GM21723 (cell line): ENCODE data around the gene TCAP.
A peak's percentile ranks its signal among the peaks of the same experiment; 100 is the strongest.
"Not testable (repeated sequence)": the region's sequence is repeated elsewhere in the genome, so short reads cannot be mapped to it uniquely, and the experiment has no call there.

ENCODE experiments used
- ATAC-seq: cut with Tn5 transposase; IDR thresholded peaks from one replicate; pipeline ENCODE4 v1.9.1; 2021; ENCODE audit warnings: mild to moderate bottlenecking, moderate library complexity; ENCODE audit not compliant: unreplicated experiment

Gene TCAP

GRCh38 chr17:39677542-39678339, 12.6 kb downstream of the TCAP start:
- no peak for ATAC-seq

DNA sequence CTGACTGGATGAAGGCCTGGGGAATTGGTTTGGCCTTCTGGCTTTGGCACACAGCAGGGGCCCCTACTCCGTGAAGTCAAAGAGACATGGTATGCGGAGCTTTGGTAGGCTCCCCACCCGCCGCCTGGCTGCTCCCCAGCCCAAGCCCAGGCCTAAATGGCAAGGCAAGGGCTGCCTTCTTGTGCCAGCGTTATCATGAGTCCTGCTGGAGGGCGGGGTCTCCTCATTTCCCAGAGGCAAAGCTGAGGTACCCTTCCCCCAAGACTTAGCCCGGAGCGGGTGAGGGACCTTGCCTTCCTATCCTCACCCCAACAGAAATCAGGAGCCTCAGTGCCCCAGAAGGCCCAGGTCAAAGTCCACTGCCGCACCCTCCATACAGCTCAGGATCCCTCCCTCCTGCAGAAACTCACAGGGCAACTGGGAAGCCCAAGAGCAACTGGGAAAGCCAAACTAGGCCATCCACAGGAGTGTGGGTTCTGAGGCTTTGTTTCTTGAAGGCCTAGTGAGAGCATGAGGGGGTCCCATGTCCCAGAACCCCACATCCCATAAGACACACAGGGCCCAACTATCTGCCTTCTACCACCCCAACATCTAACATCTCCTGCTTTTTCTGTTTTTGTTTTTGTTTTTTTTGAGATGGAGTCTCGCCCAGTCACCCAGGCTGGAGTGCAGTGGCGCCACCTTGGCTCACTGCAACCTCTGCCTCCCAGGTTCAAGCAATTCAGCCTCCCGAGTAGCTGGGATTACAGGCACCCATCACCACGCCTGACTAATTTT, 13.4 kb downstream of the TCAP start:
- no peak for ATAC-seq

- no peak for ATAC-seq
These were observed 14.5 kb downstream of the TCAP start for GRCh38 chr17:39679521-39680192.

DNA sequence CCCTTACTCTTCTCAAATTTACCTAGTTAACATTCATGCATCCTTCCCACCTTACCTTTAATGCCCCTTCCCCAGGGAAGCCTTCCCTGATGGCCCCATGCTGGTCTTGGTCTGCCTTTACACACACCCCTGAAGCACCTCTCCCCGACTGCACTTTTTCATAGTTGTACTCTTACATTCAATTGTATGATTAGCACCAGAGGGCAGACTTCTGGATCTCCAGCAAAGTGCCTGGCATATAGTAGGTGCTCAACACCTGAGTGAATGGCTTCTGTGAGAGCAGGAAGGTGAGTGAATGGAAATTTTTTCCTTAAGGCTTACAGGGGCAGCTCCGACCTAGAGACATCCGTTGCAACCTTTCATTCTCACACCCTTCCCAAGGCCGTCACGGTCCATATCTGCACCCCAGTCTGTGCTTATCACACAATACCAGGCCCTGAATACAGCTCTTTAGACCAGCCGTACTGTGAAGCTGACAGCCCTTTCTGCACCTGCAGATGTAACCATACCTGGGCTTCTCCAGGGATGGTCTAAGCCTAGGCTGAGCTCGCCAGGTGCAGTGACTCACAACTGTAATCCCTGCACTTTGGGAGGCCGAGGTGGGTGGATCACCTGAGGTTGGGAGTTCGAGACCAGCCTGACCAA, 18.3 kb downstream of the TCAP start:
- no peak for ATAC-seq

DNA sequence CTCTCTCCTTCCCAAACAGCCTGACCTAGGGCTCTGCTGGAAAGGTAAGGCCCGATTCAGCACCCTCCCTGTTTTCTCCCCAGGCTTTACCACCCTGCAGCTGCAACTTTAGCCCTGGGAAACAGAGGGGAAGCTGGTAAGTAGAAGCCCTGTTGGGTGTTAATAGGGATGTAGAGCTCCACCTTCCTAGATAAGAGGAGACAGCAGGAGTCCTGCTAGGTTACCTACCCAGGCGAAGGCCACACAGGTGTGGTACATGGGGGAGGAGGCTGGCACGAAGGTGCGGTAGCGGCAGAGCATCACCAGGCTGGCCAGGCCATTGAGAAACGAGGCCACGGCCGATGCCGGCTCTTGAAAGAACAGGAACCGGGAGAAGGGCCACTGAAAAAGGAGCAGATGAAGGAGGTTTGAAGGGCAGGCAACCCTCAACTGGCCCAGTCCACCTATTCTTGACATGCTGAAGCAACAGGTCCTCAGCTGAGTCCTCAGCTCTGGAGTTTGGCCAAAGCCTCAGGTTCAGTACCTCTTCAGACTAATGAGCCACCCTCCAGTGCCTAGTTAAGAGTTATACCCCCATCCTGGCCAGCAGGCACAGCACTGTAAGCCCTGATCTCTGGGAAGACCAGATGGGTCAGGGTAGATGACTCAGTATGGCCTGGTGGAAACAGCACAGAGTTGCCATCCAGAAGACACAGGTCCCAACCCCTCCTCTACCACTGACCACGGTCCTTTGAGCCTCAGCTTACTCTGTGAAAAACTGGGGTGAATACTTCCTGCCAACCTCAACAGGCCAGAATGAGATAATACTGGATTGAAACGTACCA, 19.4 kb downstream of the TCAP start:
- no peak for ATAC-seq

GRCh38 chr17:39687101-39687545, 22.0 kb downstream of the TCAP start:
- no peak for ATAC-seq

- ATAC-seq: peak; percentile 81
These were observed 22.7 kb downstream of the TCAP start, which contains the start of gene PGAP3 for GRCh38 chr17:39687546-39688474. Gene PGAP3, minus strand, starts transcription at chr17:39688057. Its CDS starts 43 bp downstream, at chr17:39688014.

DNA sequence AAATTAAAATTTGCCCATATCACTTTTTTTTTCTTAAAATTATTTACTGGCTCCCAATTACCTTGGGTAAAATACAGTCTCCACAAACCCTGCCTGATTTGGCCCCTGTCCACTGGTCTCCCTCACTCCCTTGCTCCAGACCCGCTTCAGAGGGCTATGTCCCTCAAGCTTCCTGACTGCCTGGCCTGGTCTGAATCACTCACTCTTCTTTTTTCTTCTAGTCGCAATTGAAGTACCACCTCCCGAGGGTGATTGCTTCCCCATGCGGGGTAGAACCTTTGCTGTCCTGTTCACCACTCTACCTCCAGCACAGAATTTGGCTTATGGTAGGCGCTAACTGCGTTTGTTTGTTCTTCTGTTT, 23.3 kb downstream of the TCAP start:
- ATAC-seq: no peak

- no peak for ATAC-seq
These were observed 23.8 kb downstream of the TCAP start for GRCh38 chr17:39688945-39689344.

- ATAC-seq: no peak
These were observed 29.4 kb downstream of the TCAP start for GRCh38 chr17:39694593-39694992.

DNA sequence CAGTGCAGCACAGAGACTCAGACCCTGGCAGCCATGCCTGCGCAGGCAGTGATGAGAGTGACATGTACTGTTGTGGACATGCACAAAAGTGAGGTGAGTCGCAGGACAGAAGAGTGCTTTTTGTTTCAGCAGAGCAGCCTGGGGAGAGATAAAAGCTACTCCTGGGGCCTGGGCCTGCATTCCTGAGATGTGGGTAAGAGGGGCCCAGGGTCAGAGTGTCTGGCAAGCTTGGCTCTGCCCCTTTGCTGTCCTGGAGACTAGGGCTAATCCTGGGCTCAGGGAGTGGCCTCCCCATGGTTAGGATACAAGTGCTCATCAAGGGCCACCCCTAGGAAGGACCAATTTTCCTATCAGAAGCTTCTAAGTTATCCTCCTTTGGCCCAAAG, 29.9 kb downstream of the TCAP start:
- no peak for ATAC-seq

- ATAC-seq: no peak
These were observed 31.6 kb downstream of the TCAP start for GRCh38 chr17:39696731-39697130.

- no peak for ATAC-seq
These were observed 32.8 kb downstream of the TCAP start for GRCh38 chr17:39697961-39698360.

GRCh38 chr17:39699157-39699817, 34.1 kb downstream of the TCAP start:
- not testable (repeated sequence) for ATAC-seq

- ATAC-seq: no peak
These were observed 34.6 kb downstream of the TCAP start, which contains the start of gene ERBB2 for GRCh38 chr17:39699818-39700147. Gene ERBB2, plus strand, starts transcription at chr17:39700064. Its CDS starts 175 bp downstream, at chr17:39700239.

GRCh38 chr17:39700148-39700987, 35.2 kb downstream of the TCAP start:
- ATAC-seq: no peak

GRCh38 chr17:39701012-39701783, 36.0 kb downstream of the TCAP start:
- no peak for ATAC-seq
